HG03439 (cell line): Measurements from ENCODE around the gene FBXO41.
A peak's percentile ranks its signal among the peaks of the same experiment; 100 is the strongest.

ENCODE experiments used
- ATAC-seq: cut with Tn5 transposase; IDR thresholded peaks from one replicate; pipeline ENCODE4 v1.9.1; 2021; ENCODE audit warnings: mild to moderate bottlenecking, moderate library complexity; ENCODE audit not compliant: unreplicated experiment

FBXO41 gene

GRCh38 chr2:73289304-73289703, 5.0 kb upstream of the FBXO41 start:
- no peak for ATAC-seq

- ATAC-seq, result no peak
These were observed 1.9 kb upstream of the FBXO41 start for GRCh38 chr2:73286134-73286655.

- ATAC-seq, result peak; percentile 25
These were observed 971 bp upstream of the FBXO41 start for GRCh38 chr2:73285159-73285739.

- ATAC-seq, result peak; percentile 9
These were observed 558 bp downstream of the FBXO41 start for GRCh38 chr2:73283545-73284295.

- no peak for ATAC-seq
These were observed 1.2 kb downstream of the FBXO41 start for GRCh38 chr2:73282924-73283544.

GRCh38 chr2:73281244-73281643, 3.0 kb downstream of the FBXO41 start:
- ATAC-seq, result no peak

GRCh38 chr2:73279852-73280251, 4.4 kb downstream of the FBXO41 start:
- ATAC-seq, result no peak

- ATAC-seq, result no peak
These were observed 12.0 kb downstream of the FBXO41 start for GRCh38 chr2:73272270-73272669.

- no peak for ATAC-seq
These were observed 14.4 kb downstream of the FBXO41 start for GRCh38 chr2:73269686-73270465.

GRCh38 chr2:73268830-73269685, 15.2 kb downstream of the FBXO41 start:
- ATAC-seq, result peak; percentile 70

- no peak for ATAC-seq
These were observed 15.9 kb downstream of the FBXO41 start for GRCh38 chr2:73268366-73268829.

GRCh38 chr2:73267008-73267407, 17.3 kb downstream of the FBXO41 start:
- no peak for ATAC-seq

- no peak for ATAC-seq
These were observed 18.0 kb downstream of the FBXO41 start for GRCh38 chr2:73266061-73266901.

- ATAC-seq, result no peak
These were observed 18.8 kb downstream of the FBXO41 start for GRCh38 chr2:73265298-73266060.

- ATAC-seq, result no peak
These were observed 19.5 kb downstream of the FBXO41 start for GRCh38 chr2:73264783-73265182.

GRCh38 chr2:73264332-73264606, 20.0 kb downstream of the FBXO41 start:
- no peak for ATAC-seq

GRCh38 chr2:73263540-73264331, 20.5 kb downstream of the FBXO41 start:
- ATAC-seq, result no peak
